NCI-H748 treated with DMSO at 0.1 percent for 48 hours (cell line): ENCODE results near the gene PPP1R14C.
"Not testable (repeated sequence)": the region's sequence is repeated elsewhere in the genome, so short reads cannot be mapped to it uniquely, and the experiment has no call there.

Source experiments
- DNase-seq: peaks from one replicate; lab custom pipeline; 2025; lab: John Stamatoyannopoulos, UW

PPP1R14C gene

DNA sequence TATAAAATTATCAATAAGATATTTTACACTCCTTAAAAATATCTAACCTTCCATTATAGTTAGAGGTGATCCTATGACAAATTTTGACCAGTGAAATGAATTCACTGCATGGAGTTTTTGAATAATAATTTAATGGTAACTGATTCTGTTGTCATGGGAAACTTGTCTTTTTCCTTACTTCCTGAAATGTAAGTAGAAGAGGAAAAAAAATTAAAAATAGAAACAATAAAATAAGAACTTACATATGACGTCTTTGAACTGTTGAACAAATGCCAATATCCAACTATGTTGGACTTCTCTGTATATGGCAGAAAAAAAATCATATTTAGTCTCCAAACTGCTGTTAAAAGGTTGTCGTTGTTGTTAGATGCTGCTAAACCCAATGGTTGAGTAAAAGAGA lies 26.3 kb downstream of the PPP1R14C start:
- DNase-seq: no peak

DNA sequence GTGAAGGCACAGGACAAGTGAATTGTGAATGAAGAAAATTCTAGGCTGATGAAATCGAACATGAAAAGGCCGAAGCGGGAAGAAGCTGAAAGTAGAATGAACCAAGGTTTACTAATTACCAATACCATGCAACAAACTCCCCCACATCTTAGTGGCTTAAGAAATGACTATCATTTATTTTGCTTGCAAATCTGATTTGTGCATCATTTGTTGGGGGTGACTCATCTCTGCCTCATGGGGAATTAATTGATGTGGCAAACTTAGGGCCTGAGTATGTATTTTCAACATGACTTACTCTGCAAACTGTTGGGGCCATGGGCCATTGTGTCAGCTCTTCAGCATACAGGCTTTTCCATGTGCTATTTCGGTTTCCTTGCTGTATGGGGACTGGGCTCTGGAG lies 26.8 kb downstream of the PPP1R14C start:
- no peak for DNase-seq

DNA sequence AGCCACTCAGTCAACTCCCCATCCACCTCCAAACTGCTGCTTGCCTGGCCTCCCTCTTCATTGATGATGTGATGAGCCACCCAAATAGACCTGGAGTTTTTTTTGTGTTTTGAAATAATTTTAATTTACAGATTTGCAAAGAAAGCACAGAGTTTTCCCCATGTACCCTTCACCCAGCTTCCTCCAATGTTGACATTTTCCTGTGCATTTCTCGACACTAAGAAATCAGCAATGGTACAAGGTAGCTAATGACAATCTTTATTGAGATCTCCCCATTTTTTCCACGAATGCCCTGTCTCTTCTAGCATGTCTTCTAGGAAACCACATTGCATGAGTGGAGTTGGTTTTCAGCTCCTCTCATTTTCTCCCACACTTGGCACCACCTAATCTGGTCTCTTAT lies 30.1 kb downstream of the PPP1R14C start:
- no peak for DNase-seq

DNA sequence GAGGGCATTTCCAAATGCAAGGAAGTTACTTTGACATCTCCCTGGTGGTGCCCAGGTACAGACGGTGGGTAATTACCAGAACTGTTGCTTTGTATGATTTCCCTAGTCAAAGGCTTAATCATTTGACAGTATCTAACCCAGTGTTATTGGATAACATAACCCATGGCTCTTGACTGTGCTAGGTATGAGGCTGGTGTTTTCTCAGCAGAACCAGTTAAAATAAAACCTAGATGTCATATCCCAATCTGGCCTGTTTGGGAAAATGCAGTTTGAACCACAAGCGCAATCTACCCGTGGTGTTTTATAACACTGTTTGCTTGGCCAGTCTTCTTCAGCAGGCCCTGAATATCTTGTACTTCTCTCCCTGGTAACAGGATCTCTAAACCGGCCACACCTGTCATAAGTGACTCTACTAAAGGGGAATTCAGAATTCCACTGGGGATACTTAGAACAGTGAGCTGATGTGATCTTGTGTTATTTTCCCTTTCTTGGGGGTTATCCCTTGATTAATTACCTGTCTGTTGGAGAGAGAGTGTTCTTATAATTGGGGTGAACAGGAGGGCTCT lies 32.8 kb downstream of the PPP1R14C start:
- no peak for DNase-seq

DNA sequence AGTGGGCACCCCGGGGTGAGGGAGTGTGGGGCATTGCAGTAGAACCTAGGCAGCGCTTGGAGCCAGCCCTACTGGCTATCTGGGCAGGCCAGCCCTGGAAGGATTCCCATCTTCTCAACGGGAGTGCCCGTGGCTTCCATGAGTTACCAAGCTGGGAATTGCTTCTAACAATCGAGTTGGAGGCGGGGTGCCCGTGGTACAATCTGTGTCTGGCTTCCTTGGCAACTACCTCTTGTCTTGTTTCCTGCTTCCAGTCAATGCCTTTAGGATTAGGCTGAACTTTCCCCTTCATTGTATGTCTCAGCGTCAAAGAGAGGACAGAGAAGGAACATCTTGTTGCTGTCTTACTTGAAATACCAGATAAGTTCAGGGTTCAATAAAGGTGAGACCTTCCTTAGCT lies 33.3 kb downstream of the PPP1R14C start:
- no peak for DNase-seq

DNA sequence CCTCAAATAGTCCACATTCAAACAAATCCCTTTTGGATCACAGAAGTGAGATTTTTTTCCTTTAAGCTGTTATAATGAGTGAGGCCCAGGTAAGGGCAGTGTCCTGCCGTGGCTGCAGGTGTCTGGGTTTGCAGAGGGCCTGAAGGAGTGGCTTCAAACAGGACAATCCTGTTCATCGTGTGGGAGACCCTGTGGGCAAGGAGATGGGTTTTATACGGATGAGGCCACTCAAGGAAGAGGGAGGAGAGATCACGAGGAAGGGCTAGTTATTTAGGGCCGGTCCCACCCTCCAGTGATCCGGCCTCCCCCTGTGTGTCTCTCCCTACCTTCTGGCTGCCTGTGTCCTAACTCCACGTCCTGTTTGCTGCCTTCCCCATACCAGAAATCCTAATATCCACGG lies 33.8 kb downstream of the PPP1R14C start:
- DNase-seq: no peak

DNA sequence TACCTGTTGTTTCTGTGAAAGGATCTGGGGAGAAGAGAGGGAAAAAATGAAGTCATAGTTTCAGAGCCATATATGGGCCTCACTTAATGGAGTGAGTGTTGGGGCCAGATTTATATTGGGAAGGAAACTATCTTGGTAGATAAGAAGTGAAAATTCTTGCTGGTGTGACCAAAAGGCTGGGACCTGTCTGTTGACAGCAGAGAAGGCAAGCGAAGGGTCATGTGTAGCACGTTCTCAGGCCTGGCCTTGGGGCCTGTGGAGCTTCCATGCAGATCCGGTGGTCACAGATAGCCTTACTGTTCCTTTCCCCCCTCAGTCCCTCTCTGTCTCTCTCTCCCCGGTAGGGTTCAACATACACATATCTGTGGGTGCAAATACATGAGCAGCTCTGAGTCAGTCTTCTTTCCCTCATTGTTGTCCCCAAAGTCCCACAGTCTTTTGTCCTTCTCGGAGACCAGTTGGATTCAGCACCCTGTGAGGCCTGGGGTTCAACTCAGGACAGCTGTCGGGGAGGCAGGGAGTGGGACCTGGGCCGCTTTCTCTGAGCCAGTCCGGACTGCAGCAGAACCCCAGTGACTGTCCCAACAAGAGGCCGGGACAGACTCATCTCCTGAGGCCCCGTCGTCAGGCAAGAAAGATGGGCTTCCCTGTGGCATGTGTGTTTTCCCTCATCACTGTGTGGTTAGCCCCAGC lies 34.6 kb downstream of the PPP1R14C start:
- no peak for DNase-seq

DNA sequence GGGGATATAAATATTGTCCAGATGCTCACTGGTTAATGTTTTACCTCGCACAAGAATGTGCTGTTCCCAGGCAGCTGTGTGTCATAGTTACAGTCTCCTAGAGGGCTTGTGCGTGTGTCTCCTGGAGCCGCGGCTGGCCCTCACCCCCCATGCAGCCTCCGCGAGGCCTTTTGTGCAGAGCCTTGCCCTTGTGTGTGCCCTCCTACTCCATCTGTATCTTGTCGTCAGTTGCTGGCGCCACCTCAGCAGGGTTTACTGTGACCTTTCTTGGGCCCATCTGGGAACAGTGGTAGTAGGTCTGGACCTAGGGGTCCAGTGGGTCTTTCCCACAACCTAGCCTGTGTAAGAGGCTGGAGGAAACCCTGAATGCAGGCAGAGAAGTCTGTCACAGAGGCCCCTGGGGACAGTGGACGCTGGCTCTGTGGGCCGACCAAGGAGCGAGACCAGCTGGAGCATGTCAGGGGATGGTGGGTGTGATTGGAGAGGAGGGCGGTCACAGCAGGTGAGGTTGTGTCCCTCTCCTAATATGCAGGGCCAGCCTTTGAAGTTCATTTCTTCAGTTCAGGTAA lies 35.2 kb downstream of the PPP1R14C start:
- DNase-seq: no peak

DNA sequence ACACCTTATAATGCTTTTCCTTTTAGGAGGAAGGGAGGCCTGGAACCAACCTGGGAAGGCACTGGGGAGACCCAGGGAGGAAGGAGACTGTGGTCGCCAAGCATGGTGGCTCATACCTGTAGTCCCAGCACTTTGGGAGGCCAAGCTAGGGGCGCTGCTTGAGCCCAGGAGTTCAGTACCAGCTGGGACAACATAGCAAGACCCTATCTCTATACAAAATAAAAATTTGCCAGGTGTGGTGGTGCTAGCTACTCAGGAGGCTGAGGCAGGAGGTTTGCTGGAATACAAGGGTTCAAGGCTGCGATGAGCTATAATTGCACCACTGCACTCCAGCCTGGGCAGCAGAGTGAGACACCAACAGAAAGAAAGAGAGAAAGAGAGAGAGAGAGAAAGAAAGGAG lies 36.2 kb downstream of the PPP1R14C start:
- no peak for DNase-seq

DNA sequence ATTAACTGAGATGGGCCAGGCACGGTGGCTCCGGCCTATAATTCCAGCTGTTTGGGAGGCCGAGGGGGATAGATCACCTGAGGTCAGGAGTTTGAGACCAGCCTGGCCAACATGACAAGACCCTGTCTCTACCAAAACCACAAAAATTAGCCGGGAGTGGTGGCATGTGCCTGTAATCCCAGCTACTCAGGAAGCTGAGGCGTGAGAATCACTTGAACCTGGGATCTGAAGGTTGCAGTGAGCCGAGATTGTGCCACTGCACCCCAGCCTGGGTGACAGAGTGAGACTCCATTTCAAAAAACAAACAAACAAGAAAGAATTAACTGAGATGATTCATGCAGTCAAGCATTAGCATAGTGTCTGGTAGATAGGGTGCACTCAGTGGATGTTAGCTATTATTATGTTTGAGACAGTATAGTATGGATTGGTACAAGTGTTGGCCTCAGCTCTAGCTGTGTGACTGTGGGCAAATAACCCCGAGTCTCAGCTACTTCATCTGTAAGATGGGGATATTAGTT lies 37.1 kb downstream of the PPP1R14C start:
- not testable (repeated sequence) for DNase-seq

DNA sequence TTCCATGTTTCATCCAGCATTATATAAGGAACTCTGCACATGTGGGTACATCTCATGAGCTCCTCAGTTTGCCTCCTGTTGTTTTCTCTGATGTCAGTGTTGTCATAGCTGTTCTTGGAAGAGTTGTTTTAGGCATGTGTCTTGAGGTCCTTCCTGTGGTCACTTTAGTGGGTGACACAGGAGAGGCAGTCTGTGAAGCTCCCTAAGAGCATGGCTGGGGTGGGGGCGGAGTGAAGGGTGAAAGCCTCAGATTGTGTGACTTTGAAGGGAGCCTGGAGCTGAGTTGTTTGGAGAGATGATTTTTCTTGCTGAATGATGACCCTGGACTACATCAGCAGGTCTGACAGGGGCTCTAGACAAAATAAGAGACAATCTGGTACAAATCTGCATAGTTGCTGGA lies 37.7 kb downstream of the PPP1R14C start:
- no peak for DNase-seq

DNA sequence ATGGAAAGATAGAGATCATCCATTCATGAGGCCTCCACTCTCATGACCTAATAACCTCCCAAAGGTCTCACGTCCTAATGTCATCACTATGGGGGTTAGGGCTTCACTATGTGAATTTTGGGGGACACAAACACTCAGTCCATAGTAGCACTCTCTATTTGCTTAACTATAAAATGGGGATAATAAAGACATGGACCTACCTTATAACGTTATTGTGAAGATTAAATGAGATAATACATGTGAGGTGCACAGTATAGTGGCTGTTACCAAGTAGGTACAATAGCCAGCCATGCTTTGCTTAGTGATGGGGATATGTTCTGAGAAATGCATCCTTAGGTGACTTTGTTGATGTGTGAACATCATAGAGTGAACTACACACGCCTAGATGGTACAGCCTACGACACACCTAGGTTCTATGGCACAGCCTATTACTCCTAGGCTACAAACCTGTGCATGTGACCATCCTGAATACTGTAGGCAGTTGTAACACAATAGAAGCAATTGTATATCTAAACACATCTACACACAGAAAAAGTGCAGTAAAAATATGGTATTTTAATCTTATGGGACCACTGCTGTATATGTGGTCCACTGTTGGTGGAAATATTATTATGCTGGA lies 39.7 kb downstream of the PPP1R14C start:
- no peak for DNase-seq

DNA sequence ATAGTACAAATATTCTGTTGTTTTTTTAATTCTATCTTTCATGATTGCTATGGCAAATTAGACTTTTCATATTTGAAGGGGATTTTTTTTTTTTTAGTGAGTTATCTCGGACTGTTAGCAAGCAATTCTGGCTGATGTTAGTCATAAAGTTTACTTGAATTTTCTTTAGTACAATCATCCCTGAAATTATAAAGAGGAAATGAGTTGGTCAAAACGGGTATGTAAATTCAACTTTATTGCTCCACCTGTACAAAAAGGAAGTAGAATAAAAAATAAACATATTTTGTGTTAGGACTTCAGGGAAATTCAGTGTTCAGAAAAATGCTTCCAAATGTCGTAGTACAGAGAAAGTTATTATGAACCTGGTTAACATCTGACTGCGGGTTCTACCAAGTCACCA lies 40.3 kb downstream of the PPP1R14C start:
- DNase-seq: no peak

DNA sequence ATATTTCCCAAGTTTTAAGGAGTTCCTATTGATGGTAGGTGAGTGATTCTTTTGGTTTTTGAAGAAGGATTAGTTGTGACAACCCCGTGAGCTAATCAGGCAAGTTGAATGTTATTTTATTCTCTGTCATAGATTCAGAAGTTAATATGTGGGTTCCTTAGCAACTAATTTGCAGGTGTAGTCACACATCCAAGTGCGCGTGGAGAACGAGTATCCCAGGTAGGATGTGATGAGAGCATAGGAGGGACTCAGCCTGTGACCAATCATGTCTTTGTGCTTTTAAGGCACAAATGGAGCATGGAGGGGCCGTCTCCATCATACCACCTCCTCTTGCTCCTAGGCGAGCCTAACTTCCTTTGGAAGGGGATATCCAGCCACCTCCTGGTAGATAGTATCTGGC lies 41.1 kb downstream of the PPP1R14C start:
- DNase-seq: no peak

DNA sequence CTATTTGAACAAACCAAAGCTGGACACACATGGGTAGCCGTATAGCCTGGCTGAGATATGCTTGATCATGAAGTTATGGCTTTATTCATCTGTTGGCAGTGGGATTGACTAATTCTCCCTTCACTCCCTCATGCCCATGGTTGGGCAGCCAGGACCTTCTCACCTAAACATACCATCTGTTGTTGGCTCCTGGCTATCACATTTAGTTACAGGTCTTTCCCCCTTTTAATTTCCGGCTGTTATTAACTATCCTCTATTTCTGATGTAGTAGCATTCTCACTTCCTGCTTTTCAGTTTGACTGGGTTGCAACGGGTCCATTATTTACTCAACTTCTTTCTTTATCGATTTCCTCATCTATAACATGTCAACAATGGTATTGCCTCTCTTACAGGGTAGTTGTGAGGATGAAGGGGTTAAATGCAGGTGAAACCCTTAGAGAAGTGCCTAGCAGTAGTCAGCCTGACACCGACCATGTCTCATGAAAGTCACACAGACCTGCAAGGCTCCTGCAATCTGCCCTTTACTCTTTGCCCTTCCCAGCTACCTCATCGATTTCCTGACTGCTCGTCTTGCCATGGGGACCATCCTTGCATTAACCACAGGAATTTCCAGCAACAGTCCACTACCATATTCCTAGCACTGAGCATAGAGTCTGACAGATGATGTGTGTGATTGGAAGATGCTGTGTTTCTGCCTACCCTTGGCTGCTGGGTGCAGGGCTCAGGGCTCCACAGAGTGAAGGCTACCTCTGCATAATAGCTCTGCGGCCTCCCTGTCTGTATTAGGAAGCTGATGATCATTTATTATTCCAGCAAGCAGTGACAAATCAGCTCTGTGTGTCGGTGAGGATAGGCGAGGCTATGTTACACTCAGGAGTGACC lies 42.2 kb downstream of the PPP1R14C start:
- DNase-seq: no peak

DNA sequence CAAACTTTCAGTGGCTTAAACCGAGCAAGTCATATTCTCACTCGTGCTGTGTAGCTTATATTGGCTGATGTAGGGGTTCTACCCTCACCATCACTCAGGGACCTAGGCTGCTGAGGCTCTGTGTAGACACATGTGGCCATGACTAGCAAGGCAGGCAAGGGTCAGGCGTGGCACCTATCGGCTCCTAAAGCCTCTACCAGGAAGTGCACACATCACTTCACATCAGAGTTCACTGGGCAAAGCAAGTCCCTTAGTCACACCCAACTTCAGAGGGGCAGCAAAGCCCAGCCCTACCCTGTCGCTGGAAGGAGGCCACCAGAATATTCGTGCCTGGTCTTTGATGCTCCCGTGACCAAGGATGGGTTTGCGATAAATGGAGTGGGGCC lies 42.9 kb downstream of the PPP1R14C start:
- no peak for DNase-seq

DNA sequence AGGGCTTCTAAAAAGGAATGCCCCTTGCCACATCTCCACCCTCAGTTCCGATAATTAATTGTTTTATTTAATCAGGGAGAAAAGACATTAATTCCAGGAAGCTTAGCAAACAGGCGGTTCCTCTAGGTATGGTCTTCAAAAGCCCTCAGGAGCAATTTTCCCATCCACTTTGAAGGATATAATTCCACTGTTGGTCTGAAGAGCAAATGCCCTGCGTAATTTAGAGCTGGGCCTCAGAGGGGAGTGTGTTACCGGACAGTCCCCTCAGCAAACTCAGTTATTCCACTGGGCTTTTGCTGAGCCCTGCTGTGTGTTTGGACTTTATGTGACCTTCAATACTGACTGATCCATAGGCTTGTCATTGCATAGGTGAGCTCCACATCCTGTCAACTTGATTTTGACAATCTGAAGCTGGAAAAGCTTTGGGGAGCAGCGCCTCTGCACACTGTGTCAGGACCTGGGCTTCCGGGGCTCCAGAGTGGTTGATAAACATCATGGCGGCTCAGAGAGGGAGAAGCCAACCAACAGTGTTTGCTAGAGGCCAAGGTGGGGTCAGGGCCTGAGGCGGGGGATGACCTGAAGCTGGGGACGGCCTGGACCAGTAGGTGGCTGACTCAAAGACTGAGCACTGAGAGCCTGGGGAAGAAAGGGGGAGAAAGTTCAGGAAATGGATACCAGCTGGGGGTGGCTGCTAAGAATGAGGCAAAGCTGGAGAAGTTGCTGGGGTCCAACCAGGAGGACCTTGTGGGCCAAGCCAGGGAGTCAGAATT lies 43.5 kb downstream of the PPP1R14C start:
- DNase-seq: no peak

DNA sequence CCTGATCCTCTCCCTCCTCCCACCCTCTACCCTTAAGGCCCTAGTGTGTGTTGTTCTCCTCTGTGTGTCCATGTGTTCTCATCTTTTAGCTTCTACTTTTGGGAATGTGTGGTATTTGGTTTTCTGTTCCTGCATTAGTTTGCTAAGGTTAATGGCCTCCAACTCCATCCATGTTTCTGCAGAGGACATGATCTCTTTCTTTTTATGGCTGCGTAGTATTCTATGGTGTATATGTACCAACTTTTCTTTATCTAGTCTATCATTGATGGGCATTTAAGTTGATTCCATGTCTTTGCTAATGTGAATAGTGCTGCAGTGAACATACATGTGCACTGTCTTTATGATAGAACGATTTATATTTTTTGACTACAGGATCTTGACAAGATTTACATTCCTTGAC lies 44.6 kb downstream of the PPP1R14C start:
- not testable (repeated sequence) for DNase-seq

DNA sequence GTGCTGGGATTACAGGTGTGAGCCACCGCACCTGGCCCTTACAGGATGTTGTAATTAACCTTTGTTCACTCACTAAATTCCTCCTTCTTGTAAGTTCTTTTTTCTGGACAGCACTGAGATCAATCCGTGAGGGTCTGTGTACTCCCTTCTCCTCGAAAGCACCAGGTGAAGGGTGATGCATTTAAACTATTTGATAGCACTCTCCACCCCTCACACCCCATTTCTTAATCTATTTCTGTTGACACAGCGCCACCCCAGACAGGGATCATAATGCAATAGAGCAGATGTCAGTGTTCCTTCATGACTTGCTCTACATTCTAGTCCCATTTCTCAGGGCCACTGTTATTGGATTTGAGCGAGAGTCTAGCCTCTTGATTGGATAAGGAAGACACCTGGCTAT lies 46.3 kb downstream of the PPP1R14C start:
- DNase-seq: no peak

DNA sequence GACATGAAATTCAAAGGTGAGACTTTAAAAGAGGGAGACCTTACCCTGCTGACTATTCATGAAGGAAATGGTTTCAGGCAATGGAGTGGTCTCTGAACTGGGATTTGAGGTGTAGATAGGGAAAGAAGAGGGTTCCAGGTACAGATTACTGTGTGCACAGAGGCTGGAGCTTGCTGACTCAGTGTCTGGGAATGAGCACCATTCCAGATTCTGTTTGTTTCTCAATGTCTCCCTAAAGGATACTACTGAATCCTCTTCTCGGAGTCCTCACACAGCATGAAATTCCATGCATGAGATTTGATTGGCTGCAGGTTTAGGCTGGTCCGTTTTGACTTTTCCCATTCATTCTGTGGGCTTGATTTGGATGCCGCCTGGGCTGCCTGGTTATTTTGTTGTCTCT lies 49.0 kb downstream of the PPP1R14C start:
- DNase-seq: no peak

DNA sequence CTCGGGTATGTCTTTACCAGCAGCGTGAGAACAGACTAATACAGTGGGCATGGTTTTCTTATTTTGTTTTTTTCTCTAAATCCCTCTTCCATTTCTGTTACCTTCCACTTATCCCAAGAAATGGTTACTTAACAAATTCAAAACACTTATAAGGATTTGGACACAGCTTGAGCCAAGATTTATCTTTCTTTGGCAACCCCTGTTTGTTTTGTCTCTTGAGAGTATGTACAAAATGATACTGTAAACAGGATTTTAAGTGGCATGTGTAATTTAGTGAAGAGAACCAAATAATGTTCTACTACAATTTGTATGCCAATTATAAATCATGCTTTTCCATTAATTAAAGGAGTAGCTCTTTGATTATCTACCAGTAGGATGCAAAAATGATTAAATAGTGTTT lies 51.4 kb downstream of the PPP1R14C start:
- DNase-seq: peak; percentile 6
